HG03521 (cell line): ENCODE measurements around the gene TARS3.

Source experiments
- ATAC-seq: cut with Tn5 transposase; IDR thresholded peaks from one replicate; pipeline ENCODE4 v1.9.1; 2021; ENCODE audit warnings: mild to moderate bottlenecking, moderate library complexity; ENCODE audit not compliant: unreplicated experiment

TARS3 gene

GRCh38 chr15:101702077-101702476 is 22.2 kb downstream of the TARS3 start:
- ATAC-seq: no peak

DNA sequence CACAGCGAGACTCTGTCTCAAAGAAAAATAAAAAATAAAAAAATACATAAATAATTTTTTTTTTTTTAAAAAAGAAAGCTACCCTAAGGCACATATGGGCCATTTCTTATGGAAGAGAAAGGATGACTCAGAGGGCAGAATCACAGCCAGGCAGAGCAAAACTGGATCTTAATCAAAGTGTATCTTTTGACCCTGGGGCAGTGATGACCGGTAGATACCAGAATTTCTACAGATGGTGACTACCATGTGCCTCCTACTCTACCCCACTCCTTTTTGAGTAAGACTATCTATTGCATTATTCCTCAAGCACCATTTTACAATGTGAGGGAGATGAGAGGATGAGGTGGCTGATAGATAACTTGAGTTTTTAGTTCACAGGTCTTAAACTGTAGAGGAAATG is 26.0 kb downstream of the TARS3 start:
- no peak for ATAC-seq

- no peak for ATAC-seq
These were observed 26.8 kb downstream of the TARS3 start for GRCh38 chr15:101697488-101697887.

- ATAC-seq: no peak
These were observed 27.4 kb downstream of the TARS3 start for GRCh38 chr15:101696829-101697228.

GRCh38 chr15:101694261-101694660 is 30.0 kb downstream of the TARS3 start:
- ATAC-seq: no peak

- ATAC-seq: no peak
These were observed 31.3 kb downstream of the TARS3 start for GRCh38 chr15:101692801-101693598.

- no peak for ATAC-seq
These were observed 34.4 kb downstream of the TARS3 start for GRCh38 chr15:101689901-101690300.

GRCh38 chr15:101686718-101687117 is 37.6 kb downstream of the TARS3 start:
- ATAC-seq: no peak

DNA sequence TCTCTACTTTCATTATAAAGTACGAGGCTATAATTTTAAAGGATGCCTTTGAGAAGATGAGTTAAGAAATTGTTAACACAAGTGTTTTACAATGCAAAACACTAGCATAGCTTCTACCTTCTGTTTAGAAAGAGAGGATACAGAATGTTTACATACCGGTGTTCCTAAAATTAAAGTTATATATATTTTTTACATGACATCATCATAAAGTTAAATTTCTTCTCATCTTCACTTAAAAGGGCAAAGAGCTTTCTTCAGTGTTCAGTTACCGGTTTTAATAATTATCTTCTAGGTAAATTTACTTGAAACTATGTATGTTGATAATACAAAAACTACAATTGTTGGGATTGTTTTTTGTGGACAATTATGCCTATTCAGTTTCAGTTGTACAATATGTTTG is 39.4 kb downstream of the TARS3 start:
- no peak for ATAC-seq

DNA sequence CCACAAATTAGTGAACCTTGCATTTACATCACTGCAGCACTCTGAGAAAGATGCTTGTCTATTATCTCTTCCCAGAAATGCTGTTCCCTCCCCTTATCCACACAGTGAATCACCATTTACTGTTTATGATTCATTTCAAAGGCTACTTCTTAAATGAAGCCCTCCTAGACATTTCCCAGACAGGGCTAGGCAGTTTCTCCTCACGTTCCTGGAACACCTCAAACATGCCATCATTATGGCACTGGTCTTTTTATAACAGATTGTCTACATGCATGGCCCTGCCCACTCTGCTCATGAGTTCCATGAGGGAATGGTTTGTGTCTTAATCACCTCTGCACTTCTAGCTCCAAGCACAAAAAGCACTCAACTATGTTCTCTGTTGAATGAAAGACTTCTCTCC is 39.9 kb downstream of the TARS3 start:
- no peak for ATAC-seq

DNA sequence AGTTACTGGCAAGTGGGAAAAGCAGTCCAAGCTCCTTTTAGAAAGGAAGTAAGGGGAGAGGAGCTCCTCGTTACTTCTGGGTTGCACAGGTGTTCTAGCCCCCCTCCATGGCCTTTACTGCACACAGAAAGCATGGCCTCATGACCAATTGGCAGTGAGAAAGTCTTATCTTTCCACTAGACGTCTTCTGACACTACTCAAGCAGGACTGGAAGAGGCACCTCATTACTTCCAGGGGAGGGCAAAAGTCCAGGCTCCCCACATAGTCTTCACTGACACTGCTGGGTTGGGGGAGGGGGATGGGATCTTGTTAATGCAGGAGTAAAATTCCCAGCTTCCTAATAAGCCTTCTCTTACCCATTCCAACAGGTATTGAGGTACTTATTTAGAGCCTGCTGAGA is 44.5 kb downstream of the TARS3 start:
- ATAC-seq: no peak

- ATAC-seq: no peak
These were observed 47.3 kb downstream of the TARS3 start for GRCh38 chr15:101676921-101677329.

- no peak for ATAC-seq
These were observed 48.3 kb downstream of the TARS3 start for GRCh38 chr15:101675796-101676582.

- ATAC-seq: no peak
These were observed 49.3 kb downstream of the TARS3 start for GRCh38 chr15:101675015-101675414.

- ATAC-seq: no peak
These were observed 52.0 kb downstream of the TARS3 start for GRCh38 chr15:101672298-101672697.

- no peak for ATAC-seq
These were observed 54.5 kb downstream of the TARS3 start for GRCh38 chr15:101669744-101670143.

DNA sequence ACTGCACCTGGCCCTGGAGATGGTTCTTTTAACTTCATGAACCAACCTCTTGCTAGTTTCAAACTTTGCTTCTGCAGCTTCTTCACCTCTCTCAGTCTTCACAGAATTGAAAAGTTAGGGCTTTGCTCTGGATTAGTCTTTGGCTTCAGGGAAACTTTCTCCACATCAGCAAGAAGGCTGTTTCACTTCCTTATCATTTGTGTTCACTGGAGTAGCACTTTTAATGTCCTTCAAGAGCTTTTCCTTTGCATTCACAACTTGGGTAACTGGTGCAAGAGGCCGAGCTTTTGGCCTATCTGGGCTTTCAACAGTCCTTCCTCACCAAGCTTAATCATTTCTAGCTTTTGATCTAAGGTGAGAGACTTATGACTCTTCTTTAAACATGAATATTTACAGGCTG is 56.4 kb downstream of the TARS3 start:
- ATAC-seq: no peak

- ATAC-seq: no peak
These were observed 59.9 kb downstream of the TARS3 start for GRCh38 chr15:101664303-101664913.

DNA sequence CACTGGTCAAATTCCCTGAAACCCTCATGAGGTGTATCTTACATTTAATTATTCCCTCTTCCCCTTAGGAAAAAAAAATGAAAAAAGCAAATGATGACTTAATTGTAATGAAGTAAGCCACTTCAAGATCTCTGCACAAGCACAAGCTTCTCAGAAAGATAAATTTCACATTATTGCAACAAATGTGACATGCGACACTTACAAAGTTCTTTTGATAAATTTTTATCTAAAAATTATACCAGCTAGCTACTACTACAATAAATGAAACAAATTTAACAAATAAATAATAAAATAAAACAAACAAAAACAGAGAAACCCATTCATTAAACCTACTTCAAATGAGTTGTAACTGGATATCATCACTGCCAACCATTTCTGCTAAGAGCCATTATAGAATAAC is 62.1 kb downstream of the TARS3 start:
- ATAC-seq: no peak

DNA sequence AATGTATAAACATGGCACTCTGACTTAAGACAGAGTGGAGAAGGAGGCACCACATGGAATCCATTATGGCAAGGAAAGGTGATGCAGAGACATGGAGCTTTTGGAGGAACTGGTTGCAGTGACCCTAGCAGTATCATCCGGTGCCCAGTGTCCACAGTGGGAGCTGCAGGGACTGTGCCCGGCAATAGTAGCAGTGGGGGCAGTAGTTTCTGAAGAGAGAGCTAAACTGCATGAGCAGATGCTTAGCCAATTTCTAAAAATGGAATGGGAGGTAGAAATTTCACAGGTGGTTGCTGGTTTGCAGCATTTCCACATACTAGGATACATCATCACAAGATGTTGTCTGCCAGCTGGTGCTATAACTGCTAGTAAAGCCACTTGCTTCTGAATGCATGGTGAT is 64.3 kb downstream of the TARS3 start:
- no peak for ATAC-seq

GRCh38 chr15:101657968-101658784 is 66.1 kb downstream of the TARS3 start:
- ATAC-seq: no peak
